Measurements from ENCODE around the gene DUS1L. TPM values are rescaled to one million over a fixed set of nuclear protein-coding genes. Genes with fewer than 3 reads are reported as not detected.

Gene DUS1L
- total RNA-seq, 2 experiments from 2014 or later, result 132 to 133 TPM

GRCh38 chr17:82083009-82083408 lies 17.4 kb upstream of the DUS1L start:
- Mint-ChIP-seq H3K4me1 (ENCODE audit: low read depth) (no peaks in the 10 kb centered on the region), H3K9me3 (no peaks in the 10 kb centered on the region), H3K4me3 (no peak overlapping the region), H3K27ac (no peak overlapping the region), H3K36me3 (ENCODE audit: low read depth) (peaks cover 35% of the 10 kb centered on the region), H3K27me3 (ENCODE audit: low read depth) (no peaks in the 10 kb centered on the region)
- intact Hi-C loops (cut with micrococcal nuclease), result no loop called here
- CTCF ChIA-PET, result no interaction called here
- DNase-seq, result no peak

- Mint-ChIP-seq H3K9me3 (no peaks in the 10 kb centered on the region), H3K27ac (no peak overlapping the region), H3K4me1 (ENCODE audit: low read depth) (no peaks in the 10 kb centered on the region), H3K27me3 (ENCODE audit: low read depth) (no peaks in the 10 kb centered on the region), H3K4me3 (no peak overlapping the region), H3K36me3 (ENCODE audit: low read depth) (peaks cover 34% of the 10 kb centered on the region)
- no peak for DNase-seq
- intact Hi-C loops (cut with micrococcal nuclease), result no loop called here
- CTCF ChIA-PET, result no interaction called here
Measured at GRCh38 chr17:82082456-82082855, 16.9 kb upstream of the DUS1L start.

- H3K27ac Mint-ChIP-seq, result no peak overlapping the region
- H3K27me3 Mint-ChIP-seq (ENCODE audit: low read depth), result no peaks in the 10 kb centered on the region
- intact Hi-C loops (cut with micrococcal nuclease), result no loop called here
- no peaks in the 10 kb centered on the region for H3K9me3 Mint-ChIP-seq
- CTCF ChIA-PET, result no interaction called here
- H3K36me3 Mint-ChIP-seq (ENCODE audit: low read depth), result peaks cover 34% of the 10 kb centered on the region
- H3K4me3 Mint-ChIP-seq, result no peak overlapping the region
- H3K4me1 Mint-ChIP-seq (ENCODE audit: low read depth), result no peaks in the 10 kb centered on the region
- no peak for DNase-seq
Measured at GRCh38 chr17:82081966-82082365, 16.4 kb upstream of the DUS1L start.

- H3K36me3 Mint-ChIP-seq (ENCODE audit: low read depth), result peaks cover 34% of the 10 kb centered on the region
- H3K27ac Mint-ChIP-seq, result no peak overlapping the region
- intact Hi-C loops (cut with micrococcal nuclease), result no loop called here
- H3K4me3 Mint-ChIP-seq, result no peak overlapping the region
- DNase-seq, result no peak
- H3K4me1 Mint-ChIP-seq (ENCODE audit: low read depth), result no peaks in the 10 kb centered on the region
- CTCF ChIA-PET, result no interaction called here
- no peaks in the 10 kb centered on the region for H3K9me3 Mint-ChIP-seq
- no peaks in the 10 kb centered on the region for H3K27me3 Mint-ChIP-seq (ENCODE audit: low read depth)
Measured at GRCh38 chr17:82081546-82081945, 15.9 kb upstream of the DUS1L start.

GRCh38 chr17:82080789-82081464 lies 15.3 kb upstream of the DUS1L start:
- CTCF ChIA-PET, result no interaction called here

GRCh38 chr17:82080048-82080788 lies 14.6 kb upstream of the DUS1L start:
- H3K27me3 Mint-ChIP-seq (ENCODE audit: low read depth), result no peaks in the 10 kb centered on the region
- H3K9me3 Mint-ChIP-seq, result no peaks in the 10 kb centered on the region
- H3K4me1 Mint-ChIP-seq (ENCODE audit: low read depth), result no peaks in the 10 kb centered on the region
- H3K36me3 Mint-ChIP-seq (ENCODE audit: low read depth), result peaks cover 34% of the 10 kb centered on the region
- no peak overlapping the region for H3K4me3 Mint-ChIP-seq
- CTCF ChIA-PET, result no interaction called here
- no peak for DNase-seq
- no peak overlapping the region for H3K27ac Mint-ChIP-seq
- intact Hi-C loops (cut with micrococcal nuclease), result no loop called here

More at GRCh38 chr17:82080789-82081464, 15.3 kb upstream of the DUS1L start:
- intact Hi-C loops (cut with micrococcal nuclease), result no loop called here
- H3K4me1 Mint-ChIP-seq (ENCODE audit: low read depth), result no peaks in the 10 kb centered on the region
- no peaks in the 10 kb centered on the region for H3K27me3 Mint-ChIP-seq (ENCODE audit: low read depth)
- DNase-seq, result no peak
- no peak overlapping the region for H3K27ac Mint-ChIP-seq
- peaks cover 34% of the 10 kb centered on the region for H3K36me3 Mint-ChIP-seq (ENCODE audit: low read depth)
- no peaks in the 10 kb centered on the region for H3K9me3 Mint-ChIP-seq
- no peak overlapping the region for H3K4me3 Mint-ChIP-seq

- DNase-seq, result no peak
- Mint-ChIP-seq H3K9me3 (no peaks in the 10 kb centered on the region), H3K27me3 (ENCODE audit: low read depth) (no peaks in the 10 kb centered on the region), H3K36me3 (ENCODE audit: low read depth) (peaks cover 31% of the 10 kb centered on the region), H3K27ac (no peak overlapping the region), H3K4me3 (no peak overlapping the region), H3K4me1 (ENCODE audit: low read depth) (no peaks in the 10 kb centered on the region)
- intact Hi-C loops (cut with micrococcal nuclease), result no loop called here
- CTCF ChIA-PET, result no interaction called here
Measured at GRCh38 chr17:82079001-82079677, 13.5 kb upstream of the DUS1L start.

GRCh38 chr17:82078433-82078832 lies 12.8 kb upstream of the DUS1L start:
- no peaks in the 10 kb centered on the region for H3K27me3 Mint-ChIP-seq (ENCODE audit: low read depth)
- no peaks in the 10 kb centered on the region for H3K9me3 Mint-ChIP-seq
- DNase-seq, result no peak
- H3K4me1 Mint-ChIP-seq (ENCODE audit: low read depth), result no peaks in the 10 kb centered on the region
- H3K36me3 Mint-ChIP-seq (ENCODE audit: low read depth), result peaks cover 26% of the 10 kb centered on the region
- intact Hi-C loops (cut with micrococcal nuclease), result no loop called here
- no peak overlapping the region for H3K27ac Mint-ChIP-seq
- no peak overlapping the region for H3K4me3 Mint-ChIP-seq
- CTCF ChIA-PET, result no interaction called here

GRCh38 chr17:82077617-82078358 lies 12.2 kb upstream of the DUS1L start:
- no peak overlapping the region for H3K27ac Mint-ChIP-seq
- intact Hi-C loops (cut with micrococcal nuclease), result no loop called here
- CTCF ChIA-PET, result no interaction called here
- H3K9me3 Mint-ChIP-seq, result no peaks in the 10 kb centered on the region
- H3K27me3 Mint-ChIP-seq (ENCODE audit: low read depth), result no peaks in the 10 kb centered on the region
- no peaks in the 10 kb centered on the region for H3K4me1 Mint-ChIP-seq (ENCODE audit: low read depth)
- H3K4me3 Mint-ChIP-seq, result no peak overlapping the region
- no peak for DNase-seq
- H3K36me3 Mint-ChIP-seq (ENCODE audit: low read depth), result peaks cover 19% of the 10 kb centered on the region

- no peak for DNase-seq
- CTCF ChIA-PET, result no interaction called here
- Mint-ChIP-seq H3K27me3 (ENCODE audit: low read depth) (no peaks in the 10 kb centered on the region), H3K4me1 (ENCODE audit: low read depth) (no peaks in the 10 kb centered on the region), H3K27ac (no peak overlapping the region), H3K4me3 (no peak overlapping the region), H3K36me3 (ENCODE audit: low read depth) (peaks cover 15% of the 10 kb centered on the region), H3K9me3 (no peaks in the 10 kb centered on the region)
- intact Hi-C loops (cut with micrococcal nuclease), result no loop called here
Measured at GRCh38 chr17:82076785-82077591, 11.4 kb upstream of the DUS1L start.

GRCh38 chr17:82076018-82076784 lies 10.6 kb upstream of the DUS1L start:
- H3K36me3 Mint-ChIP-seq (ENCODE audit: low read depth), result peaks cover 13% of the 10 kb centered on the region
- no peak overlapping the region for H3K27ac Mint-ChIP-seq
- no peaks in the 10 kb centered on the region for H3K4me1 Mint-ChIP-seq (ENCODE audit: low read depth)
- no peak overlapping the region for H3K4me3 Mint-ChIP-seq
- CTCF ChIA-PET, result no interaction called here
- DNase-seq, result no peak
- no peaks in the 10 kb centered on the region for H3K27me3 Mint-ChIP-seq (ENCODE audit: low read depth)
- intact Hi-C loops (cut with micrococcal nuclease), result no loop called here
- no peaks in the 10 kb centered on the region for H3K9me3 Mint-ChIP-seq
